SK-N-SH (cell line): ENCODE results near the gene TAF13. TPM values are rescaled to one million over a fixed set of nuclear protein-coding genes. Genes with fewer than 3 reads are reported as not detected.

ENCODE experiments used
- CTCF ChIA-PET: fragments of 300-600, 350-600 bp; formaldehyde crosslinking; extraction: SDS; loops from one replicate; lab custom pipeline; 2021; lab: Yijun Ruan, JAX
- POLR2A ChIA-PET: fragments of 350-600 bp; sonication (Branson Sonifier 250); formaldehyde crosslinking; extraction: SDS; loops from one replicate; lab custom pipeline; 2020; ENCODE audit warnings: antibody characterized with exemption, inconsistent platforms; lab: Yijun Ruan, JAX
- DNase-seq: peaks from one replicate; pipeline ENCODE4 v3.0.0; 2012
- H2AFZ ChIP-seq: fragments of 200-600 bp; sonication (generic); 2 replicates; pipeline ENCODE4 v1.8.1; 2016; ENCODE audit warnings: antibody characterized with exemption, mild to moderate bottlenecking, low read depth
- H3F3A ChIP-seq: fragments of 200-600 bp; sonication (generic); replicated peaks from 2 replicates; pipeline ENCODE3; 2016; ENCODE audit warnings: antibody characterized with exemption, mild to moderate bottlenecking; ENCODE audit not compliant: insufficient read depth
- H3K27ac ChIP-seq, 2 experiments: fragments of 200-500 bp in 1 of 2; fragments of 200-600 bp in 1 of 2; sonication (Bioruptor generic) in 1 of 2; sonication (generic), shearing (Covaris generic) in 1 of 2; 2 replicates each; pipeline versions ENCODE4 v1.5.1 to v1.6.1; 2014 to 2016; ENCODE audit warnings: low read depth in 2 of 2, inconsistent platforms in 1 of 2, low read length in 1 of 2, mild to moderate bottlenecking in 1 of 2, mixed read lengths in 1 of 2
- H3K27me3 ChIP-seq: fragments of 200-600 bp; sonication (generic), shearing (Covaris generic); 2 replicates; pipeline ENCODE4 v1.6.1; 2016; ENCODE audit warnings: mixed run types; ENCODE audit not compliant: insufficient read depth
- H3K36me3 ChIP-seq, 2 experiments: fragments of 200-500 bp in 1 of 2; fragments of 200-600 bp in 1 of 2; sonication (Bioruptor generic) in 1 of 2; sonication (generic) in 1 of 2; replicated peaks in 1 of 2; 2 replicates each; pipeline versions ENCODE3 to v1.5.1; 2014 to 2016; ENCODE audit warnings: low read length in 1 of 2, mild to moderate bottlenecking in 1 of 2; ENCODE audit not compliant: insufficient read depth in 2 of 2, control insufficient read depth in 1 of 2
- H3K4me1 ChIP-seq, 2 experiments: fragments of 200-500 bp in 1 of 2; fragments of 200-600 bp in 1 of 2; sonication (Bioruptor generic) in 1 of 2; sonication (generic), shearing (Covaris generic) in 1 of 2; 2 replicates each; pipeline versions ENCODE4 v1.5.1 to v1.6.1; 2014 to 2016; ENCODE audit warnings: low read depth in 1 of 2, low read length in 1 of 2, mixed run types in 1 of 2; ENCODE audit not compliant: insufficient read depth in 2 of 2, control insufficient read depth in 1 of 2
- H3K4me2 ChIP-seq: fragments of 200-600 bp; sonication (generic), shearing (Covaris generic); 2 replicates; pipeline ENCODE4 v1.6.1; 2017; ENCODE audit warnings: mixed run types
- H3K4me3 ChIP-seq, 2 experiments: fragments of 200-500 bp in 1 of 2; fragments of 200-600 bp in 1 of 2; sonication (Bioruptor generic) in 1 of 2; sonication (generic), shearing (Covaris generic) in 1 of 2; 2 replicates each; pipeline versions ENCODE4 v1.5.1 to v1.8.1; 2014 to 2016; ENCODE audit warnings: low read depth in 2 of 2, inconsistent platforms in 1 of 2, low read length in 1 of 2, mild to moderate bottlenecking in 1 of 2, mixed read lengths in 1 of 2, moderate library complexity in 1 of 2
- H3K79me2 ChIP-seq: fragments of 200-600 bp; sonication (generic); 2 replicates; pipeline ENCODE4 v1.8.1; 2017; ENCODE audit warnings: mild to moderate bottlenecking; ENCODE audit not compliant: insufficient read depth
- H3K9ac ChIP-seq: fragments of 200-600 bp; sonication (generic); 2 replicates; pipeline ENCODE4 v1.6.1; 2017; ENCODE audit warnings: mixed run types
- H3K9me2 ChIP-seq: fragments of 200-600 bp; sonication (generic); 2 replicates; pipeline ENCODE4 v1.6.1; 2017; ENCODE audit warnings: mixed run types
- H3K9me3 ChIP-seq: fragments of 200-600 bp; sonication (generic); 2 replicates; pipeline ENCODE4 v1.6.1; 2017; ENCODE audit warnings: mixed run types, mild to moderate bottlenecking, moderate library complexity
- H4K20me1 ChIP-seq: fragments of 200-600 bp; sonication (generic); 2 replicates; pipeline ENCODE4 v1.6.1; 2017; ENCODE audit warnings: mild to moderate bottlenecking, mixed run types; ENCODE audit not compliant: insufficient read depth
- CHD2 ChIP-seq: fragments of 150-350 bp; IDR thresholded peaks from 2 replicates; pipeline ENCODE4 v1.6.1; 2018; ENCODE audit warnings: low read length; ENCODE audit not compliant: partially characterized antibody
- EP300 ChIP-seq, 2 experiments: IDR thresholded peaks; 2 replicates each; pipeline versions ENCODE4 v1.4.0 to v1.6.1; 2012; ENCODE audit warnings: borderline replicate concordance in 1 of 2, low read depth in 1 of 2, low read length in 1 of 2
- EZH2phosphoT487 ChIP-seq: fragments of 200-600 bp; sonication (generic); IDR thresholded peaks from 2 replicates; pipeline ENCODE4 v1.6.1; 2017; ENCODE audit warnings: low read depth, mixed run types, mild to moderate bottlenecking, antibody characterized with exemption, moderate library complexity, borderline replicate concordance
- FOXJ3 ChIP-seq: sonication (generic); formaldehyde crosslinking; IDR thresholded peaks from 2 replicates; pipeline ENCODE4 v1.5.1; 2020; ENCODE audit warnings: mild to moderate bottlenecking, missing genetic modification reagents
- GABPA ChIP-seq: IDR thresholded peaks from 2 replicates; pipeline ENCODE4 v1.4.0; 2012; ENCODE audit warnings: low read depth, mild to moderate bottlenecking
- MEF2A ChIP-seq: IDR thresholded peaks from 2 replicates; pipeline ENCODE4 v1.4.0; 2012; ENCODE audit warnings: low read depth, borderline replicate concordance
- NRF1 ChIP-seq: IDR thresholded peaks from 2 replicates; pipeline ENCODE4 v1.6.1; 2012; ENCODE audit warnings: low read depth, mild to moderate bottlenecking, low read length
- RCOR1 ChIP-seq: fragments of 150-350 bp; IDR thresholded peaks from 2 replicates; pipeline ENCODE4 v1.6.1; 2017; ENCODE audit warnings: antibody characterized with exemption, low read length
- TCF12 ChIP-seq: IDR thresholded peaks from 2 replicates; pipeline ENCODE4 v1.4.0; 2012
- WGBS: methylation state at CpG from one replicate; pipeline ENCODE4 v1.1.6; 2017; ENCODE audit warnings: low lambda C conversion rate; 5-methylcytosine and 5-hydroxymethylcytosine counted together
- polyA plus RNA-seq, 3 experiments: library from polyadenylated mRNA; depleted of rRNA; stranded (reverse); fragments of >200 nt; gene quantifications; 2 replicates each; pipeline ENCODE4 v1.2.3, GENCODE V29; 2012
- TF ChIP-seq, protein P1 (sequence below): IDR thresholded peaks from 2 replicates; pipeline ENCODE4 v1.4.0; 2012; ENCODE audit warnings: low read depth, borderline replicate concordance
- TF ChIP-seq, protein P2 (sequence below): IDR thresholded peaks from 2 replicates; pipeline ENCODE4 v1.6.1; 2012; ENCODE audit warnings: mild to moderate bottlenecking, low read depth, low read length, moderate library complexity
- TF ChIP-seq, protein P3 (sequence below): fragments of 150-350 bp; IDR thresholded peaks from 2 replicates; pipeline ENCODE4 v1.6.1; 2017; ENCODE audit warnings: antibody characterized with exemption, low read length, low read depth, borderline replicate concordance
- TF ChIP-seq, protein P4 (sequence below): IDR thresholded peaks from 2 replicates; pipeline ENCODE4 v1.4.0; 2012; ENCODE audit warnings: low read depth, borderline replicate concordance
- TF ChIP-seq, protein P5 (sequence below): fragments of 200-600 bp; sonication (generic); IDR thresholded peaks from 2 replicates; pipeline ENCODE4 v1.6.1; 2017; ENCODE audit warnings: antibody characterized with exemption, mild to moderate bottlenecking, moderate library complexity

TAF13 gene
- polyA plus RNA-seq, 1 of the 3 experiments (the other 2 are of a cell fraction) = 16.0 TPM

DNA sequence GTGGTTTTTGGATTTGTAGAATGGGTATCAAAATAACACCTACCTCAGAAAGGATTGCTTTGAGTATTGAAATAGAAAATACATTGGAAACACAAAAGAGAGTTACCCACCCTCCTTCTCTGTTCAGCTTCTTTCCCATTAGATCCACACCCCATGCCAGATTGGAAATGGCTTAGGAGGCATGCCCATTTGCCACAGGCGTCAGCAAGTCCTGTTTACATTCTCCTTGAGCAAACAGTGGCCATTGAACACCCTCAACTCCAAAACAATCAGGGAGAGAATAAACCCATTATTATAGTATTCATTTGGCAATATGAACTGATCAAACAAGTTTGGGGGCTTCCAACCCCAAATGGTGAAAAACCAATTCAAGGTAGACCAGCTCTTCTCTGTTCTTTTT lies 40.5 kb upstream of the TAF13 start:
- Histone ChIP-seq H3K9ac (no peak overlapping the region), H3K4me2 (no peak overlapping the region), H3K9me3 (no peaks in the 10 kb centered on the region), H3K27ac (no peak overlapping the region), H4K20me1 (no peaks in the 10 kb centered on the region), H3K4me3 (no peak overlapping the region), H3F3A (no peaks in the 10 kb centered on the region), H3K36me3 (no peaks in the 10 kb centered on the region), H3K4me1 (peaks cover 4 to 13% of the 10 kb centered on the region in 2 experiments; a peak in 1 of 4 replicates), H3K27me3 (peaks cover 16% of the 10 kb centered on the region), H3K79me2 (no peaks in the 10 kb centered on the region), H2AFZ (no peak overlapping the region), H3K9me2 (no peaks in the 10 kb centered on the region)
- POLR2A ChIA-PET = no interaction called here
- DNase-seq = no peak
- WGBS = 60% methylated on average over 1 of the region's 1 CpG
- CTCF ChIA-PET = no interaction called here
- TF ChIP-seq, protein P1, sequence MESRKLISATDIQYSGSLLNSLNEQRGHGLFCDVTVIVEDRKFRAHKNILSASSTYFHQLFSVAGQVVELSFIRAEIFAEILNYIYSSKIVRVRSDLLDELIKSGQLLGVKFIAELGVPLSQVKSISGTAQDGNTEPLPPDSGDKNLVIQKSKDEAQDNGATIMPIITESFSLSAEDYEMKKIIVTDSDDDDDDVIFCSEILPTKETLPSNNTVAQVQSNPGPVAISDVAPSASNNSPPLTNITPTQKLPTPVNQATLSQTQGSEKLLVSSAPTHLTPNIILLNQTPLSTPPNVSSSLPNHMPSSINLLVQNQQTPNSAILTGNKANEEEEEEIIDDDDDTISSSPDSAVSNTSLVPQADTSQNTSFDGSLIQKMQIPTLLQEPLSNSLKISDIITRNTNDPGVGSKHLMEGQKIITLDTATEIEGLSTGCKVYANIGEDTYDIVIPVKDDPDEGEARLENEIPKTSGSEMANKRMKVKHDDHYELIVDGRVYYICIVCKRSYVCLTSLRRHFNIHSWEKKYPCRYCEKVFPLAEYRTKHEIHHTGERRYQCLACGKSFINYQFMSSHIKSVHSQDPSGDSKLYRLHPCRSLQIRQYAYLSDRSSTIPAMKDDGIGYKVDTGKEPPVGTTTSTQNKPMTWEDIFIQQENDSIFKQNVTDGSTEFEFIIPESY = no peak
- TF ChIP-seq EP300 (IDR thresholded peaks at IDR 0.05; ENCODE audit: borderline replicate concordance in 1 of 2, low read depth in 1 of 2, low read length in 1 of 2) (no peak), MEF2A (no peak), RCOR1 (no peak), CHD2 (no peak), NRF1 (no peak), GABPA (no peak), FOXJ3 (CRISPR knock-in tag) (no peak), EZH2phosphoT487 (no peak), TCF12 (no peak)
- TF ChIP-seq, protein P2, sequence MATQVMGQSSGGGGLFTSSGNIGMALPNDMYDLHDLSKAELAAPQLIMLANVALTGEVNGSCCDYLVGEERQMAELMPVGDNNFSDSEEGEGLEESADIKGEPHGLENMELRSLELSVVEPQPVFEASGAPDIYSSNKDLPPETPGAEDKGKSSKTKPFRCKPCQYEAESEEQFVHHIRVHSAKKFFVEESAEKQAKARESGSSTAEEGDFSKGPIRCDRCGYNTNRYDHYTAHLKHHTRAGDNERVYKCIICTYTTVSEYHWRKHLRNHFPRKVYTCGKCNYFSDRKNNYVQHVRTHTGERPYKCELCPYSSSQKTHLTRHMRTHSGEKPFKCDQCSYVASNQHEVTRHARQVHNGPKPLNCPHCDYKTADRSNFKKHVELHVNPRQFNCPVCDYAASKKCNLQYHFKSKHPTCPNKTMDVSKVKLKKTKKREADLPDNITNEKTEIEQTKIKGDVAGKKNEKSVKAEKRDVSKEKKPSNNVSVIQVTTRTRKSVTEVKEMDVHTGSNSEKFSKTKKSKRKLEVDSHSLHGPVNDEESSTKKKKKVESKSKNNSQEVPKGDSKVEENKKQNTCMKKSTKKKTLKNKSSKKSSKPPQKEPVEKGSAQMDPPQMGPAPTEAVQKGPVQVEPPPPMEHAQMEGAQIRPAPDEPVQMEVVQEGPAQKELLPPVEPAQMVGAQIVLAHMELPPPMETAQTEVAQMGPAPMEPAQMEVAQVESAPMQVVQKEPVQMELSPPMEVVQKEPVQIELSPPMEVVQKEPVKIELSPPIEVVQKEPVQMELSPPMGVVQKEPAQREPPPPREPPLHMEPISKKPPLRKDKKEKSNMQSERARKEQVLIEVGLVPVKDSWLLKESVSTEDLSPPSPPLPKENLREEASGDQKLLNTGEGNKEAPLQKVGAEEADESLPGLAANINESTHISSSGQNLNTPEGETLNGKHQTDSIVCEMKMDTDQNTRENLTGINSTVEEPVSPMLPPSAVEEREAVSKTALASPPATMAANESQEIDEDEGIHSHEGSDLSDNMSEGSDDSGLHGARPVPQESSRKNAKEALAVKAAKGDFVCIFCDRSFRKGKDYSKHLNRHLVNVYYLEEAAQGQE = no peak
- TF ChIP-seq, protein P3, sequence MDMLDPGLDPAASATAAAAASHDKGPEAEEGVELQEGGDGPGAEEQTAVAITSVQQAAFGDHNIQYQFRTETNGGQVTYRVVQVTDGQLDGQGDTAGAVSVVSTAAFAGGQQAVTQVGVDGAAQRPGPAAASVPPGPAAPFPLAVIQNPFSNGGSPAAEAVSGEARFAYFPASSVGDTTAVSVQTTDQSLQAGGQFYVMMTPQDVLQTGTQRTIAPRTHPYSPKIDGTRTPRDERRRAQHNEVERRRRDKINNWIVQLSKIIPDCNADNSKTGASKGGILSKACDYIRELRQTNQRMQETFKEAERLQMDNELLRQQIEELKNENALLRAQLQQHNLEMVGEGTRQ = no peak
- TF ChIP-seq, protein P4, sequence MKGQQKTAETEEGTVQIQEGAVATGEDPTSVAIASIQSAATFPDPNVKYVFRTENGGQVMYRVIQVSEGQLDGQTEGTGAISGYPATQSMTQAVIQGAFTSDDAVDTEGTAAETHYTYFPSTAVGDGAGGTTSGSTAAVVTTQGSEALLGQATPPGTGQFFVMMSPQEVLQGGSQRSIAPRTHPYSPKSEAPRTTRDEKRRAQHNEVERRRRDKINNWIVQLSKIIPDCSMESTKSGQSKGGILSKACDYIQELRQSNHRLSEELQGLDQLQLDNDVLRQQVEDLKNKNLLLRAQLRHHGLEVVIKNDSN = no peak
- TF ChIP-seq, protein P5, sequence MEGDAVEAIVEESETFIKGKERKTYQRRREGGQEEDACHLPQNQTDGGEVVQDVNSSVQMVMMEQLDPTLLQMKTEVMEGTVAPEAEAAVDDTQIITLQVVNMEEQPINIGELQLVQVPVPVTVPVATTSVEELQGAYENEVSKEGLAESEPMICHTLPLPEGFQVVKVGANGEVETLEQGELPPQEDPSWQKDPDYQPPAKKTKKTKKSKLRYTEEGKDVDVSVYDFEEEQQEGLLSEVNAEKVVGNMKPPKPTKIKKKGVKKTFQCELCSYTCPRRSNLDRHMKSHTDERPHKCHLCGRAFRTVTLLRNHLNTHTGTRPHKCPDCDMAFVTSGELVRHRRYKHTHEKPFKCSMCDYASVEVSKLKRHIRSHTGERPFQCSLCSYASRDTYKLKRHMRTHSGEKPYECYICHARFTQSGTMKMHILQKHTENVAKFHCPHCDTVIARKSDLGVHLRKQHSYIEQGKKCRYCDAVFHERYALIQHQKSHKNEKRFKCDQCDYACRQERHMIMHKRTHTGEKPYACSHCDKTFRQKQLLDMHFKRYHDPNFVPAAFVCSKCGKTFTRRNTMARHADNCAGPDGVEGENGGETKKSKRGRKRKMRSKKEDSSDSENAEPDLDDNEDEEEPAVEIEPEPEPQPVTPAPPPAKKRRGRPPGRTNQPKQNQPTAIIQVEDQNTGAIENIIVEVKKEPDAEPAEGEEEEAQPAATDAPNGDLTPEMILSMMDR = no peak
